ENCODE results near the gene RGL1.

The RGL1 gene

GRCh38 chr1:183885142-183885735 is 80.3 kb downstream of the RGL1 start:
- H3K36me3 ChIP-seq (replicated peaks; ENCODE audit: insufficient read depth, low read length): no peaks in the 10 kb centered on the region
- H3K79me2 ChIP-seq (ENCODE audit: low read length): no peaks in the 10 kb centered on the region
- H3K9me2 ChIP-seq (replicated peaks; ENCODE audit: insufficient read depth, low read length): no peaks in the 10 kb centered on the region
- no peak overlapping the region for H3K4me3 ChIP-seq (ENCODE audit: low read length)
- no peaks in the 10 kb centered on the region for H3K27me3 ChIP-seq (replicated peaks; ENCODE audit: insufficient read depth, low read length)
- no peak overlapping the region for H3K9ac ChIP-seq (ENCODE audit: low read length)
- no peak overlapping the region for H3K4me2 ChIP-seq (ENCODE audit: low read depth, low read length)
- peaks cover 6% of the 10 kb centered on the region; the same call in 1 of the 2 replicates for H3F3A ChIP-seq (ENCODE audit: insufficient read depth, low read length)
- peak; percentile 30 for TF ChIP-seq CTCF (IDR thresholded peaks at IDR 0.05; ENCODE audit: low read length)
- no peak for TF ChIP-seq EZH2phosphoT487 (IDR thresholded peaks at IDR 0.05; ENCODE audit: low read length)
- peaks cover 23% of the 10 kb centered on the region for H3K4me1 ChIP-seq (ENCODE audit: low read length)
- no peaks in the 10 kb centered on the region for H4K20me1 ChIP-seq (ENCODE audit: insufficient read depth, low read length)
- H3K27ac ChIP-seq (ENCODE audit: low read length): no peak overlapping the region
- no peaks in the 10 kb centered on the region for H3K9me3 ChIP-seq (replicated peaks; ENCODE audit: insufficient read depth, low read length)
- H2AFZ ChIP-seq (ENCODE audit: low read length): no peak overlapping the region
- peak; percentile 9 for DNase-seq

GRCh38 chr1:183886083-183886828 is 81.3 kb downstream of the RGL1 start:
- H3K27ac ChIP-seq (ENCODE audit: low read length): no peak overlapping the region

GRCh38 chr1:183886853-183887252 is 81.9 kb downstream of the RGL1 start:
- Histone ChIP-seq H3K4me1 (ENCODE audit: low read length) (peaks cover 39% of the 10 kb centered on the region), H3K9me2 (replicated peaks; ENCODE audit: insufficient read depth, low read length) (no peaks in the 10 kb centered on the region), H3K79me2 (ENCODE audit: low read length) (no peaks in the 10 kb centered on the region), H3K9me3 (replicated peaks; ENCODE audit: insufficient read depth, low read length) (no peaks in the 10 kb centered on the region), H3K9ac (ENCODE audit: low read length) (no peak overlapping the region), H3K4me2 (ENCODE audit: low read depth, low read length) (no peak overlapping the region), H3F3A (ENCODE audit: insufficient read depth, low read length) (peaks cover 6% of the 10 kb centered on the region; the same call in 1 of the 2 replicates), H3K4me3 (ENCODE audit: low read length) (no peak overlapping the region), H3K27me3 (replicated peaks; ENCODE audit: insufficient read depth, low read length) (no peaks in the 10 kb centered on the region), H3K36me3 (replicated peaks; ENCODE audit: insufficient read depth, low read length) (no peaks in the 10 kb centered on the region), H3K27ac (ENCODE audit: low read length) (no peak overlapping the region), H2AFZ (ENCODE audit: low read length) (no peak overlapping the region), H4K20me1 (ENCODE audit: insufficient read depth, low read length) (no peaks in the 10 kb centered on the region)
- no peak for TF ChIP-seq EZH2 (optimal IDR thresholded peaks at IDR 0.05; ENCODE audit: low read depth, low read length)
- TF ChIP-seq CTCF (IDR thresholded peaks at IDR 0.05; ENCODE audit: low read length): no peak
- TF ChIP-seq EZH2phosphoT487 (IDR thresholded peaks at IDR 0.05; ENCODE audit: low read length): no peak
- DNase-seq: no peak

More at GRCh38 chr1:183886083-183886828, 81.3 kb downstream of the RGL1 start:
- H4K20me1 ChIP-seq (ENCODE audit: insufficient read depth, low read length): no peaks in the 10 kb centered on the region
- no peak overlapping the region for H3K4me2 ChIP-seq (ENCODE audit: low read depth, low read length)
- no peaks in the 10 kb centered on the region for H3K9me3 ChIP-seq (replicated peaks; ENCODE audit: insufficient read depth, low read length)
- H3K79me2 ChIP-seq (ENCODE audit: low read length): no peaks in the 10 kb centered on the region
- H3K4me1 ChIP-seq (ENCODE audit: low read length): peaks cover 33% of the 10 kb centered on the region
- no peaks in the 10 kb centered on the region for H3K36me3 ChIP-seq (replicated peaks; ENCODE audit: insufficient read depth, low read length)
- no peak overlapping the region for H3K4me3 ChIP-seq (ENCODE audit: low read length)
- H3K9ac ChIP-seq (ENCODE audit: low read length): no peak overlapping the region
- peaks cover 6% of the 10 kb centered on the region; the same call in 1 of the 2 replicates for H3F3A ChIP-seq (ENCODE audit: insufficient read depth, low read length)
- no peaks in the 10 kb centered on the region for H3K9me2 ChIP-seq (replicated peaks; ENCODE audit: insufficient read depth, low read length)
- no peaks in the 10 kb centered on the region for H3K27me3 ChIP-seq (replicated peaks; ENCODE audit: insufficient read depth, low read length)
- DNase-seq: peak; percentile 4
- TF ChIP-seq EZH2 (optimal IDR thresholded peaks at IDR 0.05; ENCODE audit: low read depth, low read length) (no peak), EZH2phosphoT487 (IDR thresholded peaks at IDR 0.05; ENCODE audit: low read length) (no peak), CTCF (IDR thresholded peaks at IDR 0.05; ENCODE audit: low read length) (no peak)
- H2AFZ ChIP-seq (ENCODE audit: low read length): no peak overlapping the region

Measured in MM.1S (cell line).